Stimulated activated effector memory CD8-positive, alpha-beta T cell treated with anti-CD3 and anti-CD28 coated beads, Interleukin-12 subunit alpha, Interleukin-12 subunit beta, amount 100 ng/mL, for 72 hours (primary cell): ENCODE measurements around the gene ACAP1.

Experiments used
- ATAC-seq: fragments of 150-1000 bp; cut with Tn5 transposase; 2 replicates; pipeline ENCODE4 v1.10.0; 2021
- DNase-seq, 2 donors: peaks; one replicate each; pipeline ENCODE4 v3.0.0; 2021 to 2022; ENCODE audit warnings: low spot score in 2 of 2
- H3K27ac Mint-ChIP-seq: one replicate; pipeline ENCODE4 v1.8.0; 2022; ENCODE audit warnings: mild to moderate bottlenecking, mixed read lengths
- H3K36me3 Mint-ChIP-seq: one replicate; pipeline ENCODE4 v1.8.0; 2022; ENCODE audit warnings: mild to moderate bottlenecking, mixed read lengths
- H3K4me1 Mint-ChIP-seq: one replicate; pipeline ENCODE4 v1.8.0; 2022; ENCODE audit warnings: mixed read lengths
- H3K4me3 Mint-ChIP-seq: one replicate; pipeline ENCODE4 v1.8.0; 2022; ENCODE audit warnings: mild to moderate bottlenecking, mixed read lengths
- H3K9me3 Mint-ChIP-seq: one replicate; pipeline ENCODE4 v1.8.0; 2022; ENCODE audit warnings: mixed read lengths

The ACAP1 gene

GRCh38 chr17:7336240-7337175, at the start of gene ACAP1:
Gene ACAP1 (plus strand): TSS chr17:7336529. CDS start chr17:7336735, 206 bp downstream.
- Mint-ChIP-seq H3K4me3 (peak within 1 kb of the TSS; percentile 94), H3K36me3 (peaks cover 47% of the 10 kb centered on the region)
- DNase-seq = peak; percentile 47 to 85

GRCh38 chr17:7289256-7290032, 46.9 kb upstream of the ACAP1 start:
- Mint-ChIP-seq H3K4me1 (no peaks in the 10 kb centered on the region), H3K27ac (no peak overlapping the region), H3K9me3 (no peaks in the 10 kb centered on the region), H3K4me3 (no peak overlapping the region), H3K36me3 (no peaks in the 10 kb centered on the region)
- ATAC-seq = no peak
- DNase-seq = no peak

More at GRCh38 chr17:7336240-7337175, at the start of gene ACAP1:
- peaks cover 65% of the 10 kb centered on the region for H3K4me1 Mint-ChIP-seq
- ATAC-seq = peak; percentile 95
- H3K9me3 Mint-ChIP-seq = no peaks in the 10 kb centered on the region
- peak within 1 kb of the TSS; percentile 96 for H3K27ac Mint-ChIP-seq

GRCh38 chr17:7290166-7290565, 46.2 kb upstream of the ACAP1 start:
- Mint-ChIP-seq H3K9me3 (no peaks in the 10 kb centered on the region), H3K4me3 (no peak overlapping the region), H3K36me3 (no peaks in the 10 kb centered on the region), H3K4me1 (peaks cover 5% of the 10 kb centered on the region), H3K27ac (no peak overlapping the region)
- DNase-seq (no peak), ATAC-seq (no peak)

GRCh38 chr17:7290685-7291084, 45.6 kb upstream of the ACAP1 start:
- ATAC-seq = no peak
- H3K9me3 Mint-ChIP-seq = no peaks in the 10 kb centered on the region
- H3K27ac Mint-ChIP-seq = no peak overlapping the region
- H3K4me1 Mint-ChIP-seq = peaks cover 10% of the 10 kb centered on the region
- H3K4me3 Mint-ChIP-seq = no peak overlapping the region
- DNase-seq = no peak
- H3K36me3 Mint-ChIP-seq = no peaks in the 10 kb centered on the region

GRCh38 chr17:7292194-7292593, 44.1 kb upstream of the ACAP1 start:
- no peak overlapping the region for H3K4me3 Mint-ChIP-seq
- no peaks in the 10 kb centered on the region for H3K36me3 Mint-ChIP-seq
- no peaks in the 10 kb centered on the region for H3K9me3 Mint-ChIP-seq
- H3K4me1 Mint-ChIP-seq = peaks cover 22% of the 10 kb centered on the region
- no peak overlapping the region for H3K27ac Mint-ChIP-seq
- no peak for ATAC-seq
- DNase-seq = no peak

- ATAC-seq (no peak), DNase-seq (no peak)
- Mint-ChIP-seq H3K27ac (no peak overlapping the region), H3K4me3 (no peak overlapping the region), H3K9me3 (no peaks in the 10 kb centered on the region), H3K4me1 (peaks cover 22% of the 10 kb centered on the region), H3K36me3 (no peaks in the 10 kb centered on the region)
These were observed 43.6 kb upstream of the ACAP1 start for GRCh38 chr17:7292729-7293128.

- Mint-ChIP-seq H3K36me3 (no peaks in the 10 kb centered on the region), H3K4me1 (peaks cover 22% of the 10 kb centered on the region), H3K4me3 (peak overlapping the region; percentile 38), H3K9me3 (no peaks in the 10 kb centered on the region), H3K27ac (no peak overlapping the region)
- ATAC-seq (no peak), DNase-seq (no peak)
These were observed 43.2 kb upstream of the ACAP1 start for GRCh38 chr17:7293159-7293558.

GRCh38 chr17:7293816-7294613, 42.3 kb upstream of the ACAP1 start:
- Mint-ChIP-seq H3K27ac (no peak overlapping the region), H3K36me3 (no peaks in the 10 kb centered on the region), H3K4me3 (peak overlapping the region; percentile 38), H3K9me3 (no peaks in the 10 kb centered on the region), H3K4me1 (peaks cover 22% of the 10 kb centered on the region)
- ATAC-seq (no peak), DNase-seq (no peak)

GRCh38 chr17:7294614-7295153, 41.6 kb upstream of the ACAP1 start, which contains the start of gene YBX2:
Gene YBX2 (minus strand): TSS chr17:7294639. CDS start chr17:7294500, 139 bp downstream.
- Mint-ChIP-seq H3K9me3 (no peaks in the 10 kb centered on the region), H3K36me3 (no peaks in the 10 kb centered on the region), H3K4me1 (peaks cover 22% of the 10 kb centered on the region), H3K27ac (no peak within 1 kb of the TSS), H3K4me3 (peak within 1 kb of the TSS; percentile 82)
- ATAC-seq (peak; percentile 86), DNase-seq (peak; percentile 61 to 80)

GRCh38 chr17:7295230-7296180, 40.8 kb upstream of the ACAP1 start:
- peaks cover 22% of the 10 kb centered on the region for H3K4me1 Mint-ChIP-seq
- no peaks in the 10 kb centered on the region for H3K9me3 Mint-ChIP-seq
- ATAC-seq (no peak), DNase-seq (no peak)
- no peaks in the 10 kb centered on the region for H3K36me3 Mint-ChIP-seq
- peak overlapping the region; percentile 82 for H3K4me3 Mint-ChIP-seq
- H3K27ac Mint-ChIP-seq = no peak overlapping the region

GRCh38 chr17:7296189-7296861, 40.0 kb upstream of the ACAP1 start:
- peak; percentile 81 to 83 for DNase-seq
- no peaks in the 10 kb centered on the region for H3K36me3 Mint-ChIP-seq
- no peak overlapping the region for H3K27ac Mint-ChIP-seq
- no peaks in the 10 kb centered on the region for H3K9me3 Mint-ChIP-seq
- H3K4me3 Mint-ChIP-seq = peak overlapping the region; percentile 82
- H3K4me1 Mint-ChIP-seq = peaks cover 22% of the 10 kb centered on the region
- peak; percentile 61 for ATAC-seq

GRCh38 chr17:7304179-7304578, 32.1 kb upstream of the ACAP1 start:
- ATAC-seq (no peak), DNase-seq (no peak)
- Mint-ChIP-seq H3K36me3 (peaks cover 31% of the 10 kb centered on the region), H3K4me3 (no peak overlapping the region), H3K27ac (no peak overlapping the region), H3K4me1 (peaks cover 13% of the 10 kb centered on the region), H3K9me3 (no peaks in the 10 kb centered on the region)

- Mint-ChIP-seq H3K9me3 (no peaks in the 10 kb centered on the region), H3K27ac (peak within 1 kb of the TSS; percentile 92), H3K36me3 (peaks cover 60% of the 10 kb centered on the region), H3K4me1 (peaks cover 42% of the 10 kb centered on the region), H3K4me3 (peak within 1 kb of the TSS; percentile 79)
- peak; percentile 89 for ATAC-seq
- DNase-seq = peak; percentile 97 to 100
These were observed 29.2 kb upstream of the ACAP1 start, which contains the start of gene EIF5A for GRCh38 chr17:7306911-7307685. Gene EIF5A (plus strand): TSS chr17:7307628. CDS start chr17:7309636, 2,008 bp downstream.
